NCI-H1694 treated with DMSO at 0.1 percent for 48 hours (cell line): ENCODE results near the gene DCDC1.
"Not testable (repeated sequence)": the region's sequence is repeated elsewhere in the genome, so short reads cannot be mapped to it uniquely, and the experiment has no call there.

ENCODE experiments used
- DNase-seq: peaks from one replicate; lab custom pipeline; 2025; lab: John Stamatoyannopoulos, UW

Gene DCDC1

GRCh38 chr11:30990625-30991296 lies 378.8 kb downstream of the DCDC1 start:
- no peak for DNase-seq

GRCh38 chr11:30987819-30988218 lies 381.7 kb downstream of the DCDC1 start:
- DNase-seq, result no peak

- no peak for DNase-seq
Measured at GRCh38 chr11:30985536-30985935, 384.0 kb downstream of the DCDC1 start.

GRCh38 chr11:30984827-30985226 lies 384.7 kb downstream of the DCDC1 start:
- DNase-seq, result no peak

- peak; percentile 26 for DNase-seq
Measured at GRCh38 chr11:30984442-30984816, 385.1 kb downstream of the DCDC1 start.

GRCh38 chr11:30983776-30984441 lies 385.6 kb downstream of the DCDC1 start:
- DNase-seq, result peak; percentile 12

- no peak for DNase-seq
Measured at GRCh38 chr11:30983143-30983542, 386.4 kb downstream of the DCDC1 start.

GRCh38 chr11:30967579-30967978 lies 402.0 kb downstream of the DCDC1 start:
- DNase-seq, result no peak

- peak; percentile 67 for DNase-seq
Measured at GRCh38 chr11:30960387-30960992, 409.0 kb downstream of the DCDC1 start.

GRCh38 chr11:30956751-30957150 lies 412.8 kb downstream of the DCDC1 start:
- DNase-seq, result no peak

GRCh38 chr11:30949838-30950237 lies 419.7 kb downstream of the DCDC1 start:
- DNase-seq, result no peak

GRCh38 chr11:30947715-30948114 lies 421.8 kb downstream of the DCDC1 start:
- not testable (repeated sequence) for DNase-seq

GRCh38 chr11:30938810-30939209 lies 430.7 kb downstream of the DCDC1 start:
- DNase-seq, result no peak

GRCh38 chr11:30938171-30938570 lies 431.4 kb downstream of the DCDC1 start:
- no peak for DNase-seq

GRCh38 chr11:30936491-30936890 lies 433.0 kb downstream of the DCDC1 start:
- DNase-seq, result no peak

GRCh38 chr11:30935861-30936260 lies 433.7 kb downstream of the DCDC1 start:
- DNase-seq, result no peak

- no peak for DNase-seq
Measured at GRCh38 chr11:30926130-30926529, 443.4 kb downstream of the DCDC1 start.

GRCh38 chr11:30921811-30922210 lies 447.7 kb downstream of the DCDC1 start:
- no peak for DNase-seq

GRCh38 chr11:30919389-30920152 lies 450.0 kb downstream of the DCDC1 start:
- peak; percentile 8 for DNase-seq

GRCh38 chr11:30917859-30918478 lies 451.6 kb downstream of the DCDC1 start:
- DNase-seq, result peak; percentile 69

GRCh38 chr11:30917266-30917665 lies 452.3 kb downstream of the DCDC1 start:
- no peak for DNase-seq

- DNase-seq, result no peak
Measured at GRCh38 chr11:30916764-30917163, 452.8 kb downstream of the DCDC1 start.
